ENCODE results near the gene TCF4. TPM values are rescaled to one million over a fixed set of nuclear protein-coding genes. Genes with fewer than 3 reads are reported as not detected.
A peak's percentile ranks its signal among the peaks of the same experiment; 100 is the strongest.

TCF4 gene
- polyA plus RNA-seq, 1 donor: 77.2 TPM

DNA sequence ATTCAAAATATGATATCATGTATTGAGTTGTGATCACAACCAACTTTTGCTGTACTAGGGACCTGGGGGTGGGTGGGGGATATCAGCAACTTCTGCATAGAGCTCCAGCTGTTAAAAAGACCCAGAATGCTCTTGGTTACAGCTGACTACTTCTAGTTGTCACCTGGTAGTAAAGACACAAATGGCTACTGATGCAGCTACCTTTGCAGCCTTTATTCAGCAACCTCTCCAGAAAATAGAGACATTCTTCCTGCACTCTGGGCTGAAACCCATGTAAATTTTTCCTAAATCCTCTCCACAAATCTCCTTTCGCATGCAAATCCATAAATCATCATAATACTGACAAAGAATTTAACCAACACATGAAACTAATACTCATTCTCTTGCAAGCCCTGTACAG, 238.3 kb downstream of the TCF4 start:
- DNase-seq: no peak

- no peak for DNase-seq
Measured at GRCh38 chr18:55346961-55347740, 240.8 kb downstream of the TCF4 start.

DNA sequence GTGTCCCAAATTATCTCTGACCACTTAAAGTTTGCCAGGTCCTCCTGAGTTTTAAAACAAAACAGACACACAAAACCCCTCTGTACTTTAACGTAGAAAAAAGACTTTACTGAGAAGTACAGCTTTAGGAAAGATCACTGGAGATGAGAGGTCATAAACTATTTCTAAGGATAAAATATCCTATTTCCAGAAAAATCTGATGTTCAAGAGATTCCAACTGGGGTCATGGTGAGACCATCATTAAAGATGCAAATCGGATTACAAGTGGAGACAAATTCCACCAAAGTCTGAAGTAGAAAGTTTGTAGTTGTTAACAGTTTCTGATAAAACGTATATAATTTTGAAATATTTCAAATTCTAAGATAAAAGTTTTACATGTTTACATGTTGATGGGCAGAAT, 241.6 kb downstream of the TCF4 start:
- no peak for DNase-seq

DNA sequence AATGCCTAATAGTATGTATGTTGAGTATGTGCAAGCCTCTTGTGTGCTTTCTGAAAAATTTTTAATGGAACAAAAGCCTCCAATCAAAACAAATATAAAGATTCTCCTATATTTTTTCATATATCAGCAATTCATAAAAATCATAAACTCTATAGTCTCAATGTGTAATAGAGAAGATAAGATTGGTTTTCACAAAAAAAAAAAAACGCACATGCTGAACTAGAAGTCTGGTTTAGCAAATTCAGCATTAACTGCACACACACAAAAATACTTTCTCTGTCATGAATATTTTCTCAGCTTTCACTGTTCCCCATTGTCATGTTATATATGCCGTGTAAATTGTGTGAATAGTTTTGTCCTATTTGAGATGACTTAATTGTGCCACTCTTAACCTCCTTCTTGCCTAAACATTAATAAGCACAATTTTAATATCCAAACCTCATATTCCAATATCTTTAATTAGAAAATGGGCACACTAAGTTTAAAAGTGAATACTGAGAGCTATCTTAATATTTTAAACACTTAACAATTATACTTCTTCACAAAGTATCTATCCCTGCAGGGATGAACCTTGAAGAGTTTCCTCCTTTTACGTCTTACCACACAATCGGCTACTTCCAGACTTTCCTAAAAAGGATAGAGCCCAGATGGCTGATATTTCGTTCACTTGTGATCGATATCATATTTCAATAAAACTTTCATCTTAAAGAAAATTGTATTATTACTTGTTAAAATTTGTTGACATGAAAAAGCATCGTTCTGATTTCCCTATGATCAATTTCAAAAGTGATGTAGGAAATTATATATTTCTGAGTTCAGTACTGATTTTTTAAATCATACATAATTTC, 242.7 kb downstream of the TCF4 start:
- DNase-seq: no peak

- DNase-seq: no peak
Measured at GRCh38 chr18:55343396-55344073, 244.5 kb downstream of the TCF4 start.

- DNase-seq: no peak
Measured at GRCh38 chr18:55340998-55341397, 247.0 kb downstream of the TCF4 start.

DNA sequence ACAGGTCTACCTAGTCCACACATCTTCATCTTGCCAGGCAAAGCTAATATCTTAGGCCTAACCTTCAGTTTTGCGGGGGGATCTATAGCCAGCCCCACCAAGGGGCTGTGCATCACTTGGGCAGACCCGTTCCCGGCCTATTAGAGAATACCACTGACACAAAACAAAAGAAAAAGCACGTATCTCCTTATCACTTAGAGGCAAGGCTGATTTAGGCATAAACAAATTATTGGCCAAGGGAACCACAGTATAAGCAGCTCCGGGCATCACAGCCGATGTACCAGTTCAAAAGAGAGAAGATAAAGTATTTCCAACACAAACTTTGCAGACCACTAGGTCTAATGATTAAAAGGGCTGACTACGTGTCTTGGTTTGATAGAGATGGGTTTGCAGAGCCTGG, 248.0 kb downstream of the TCF4 start:
- DNase-seq: no peak

GRCh38 chr18:55338978-55339650, 248.9 kb downstream of the TCF4 start:
- DNase-seq: no peak

- no peak for DNase-seq
Measured at GRCh38 chr18:55337908-55338521, 250.0 kb downstream of the TCF4 start.

GRCh38 chr18:55337138-55337537, 250.9 kb downstream of the TCF4 start:
- no peak for DNase-seq

DNA sequence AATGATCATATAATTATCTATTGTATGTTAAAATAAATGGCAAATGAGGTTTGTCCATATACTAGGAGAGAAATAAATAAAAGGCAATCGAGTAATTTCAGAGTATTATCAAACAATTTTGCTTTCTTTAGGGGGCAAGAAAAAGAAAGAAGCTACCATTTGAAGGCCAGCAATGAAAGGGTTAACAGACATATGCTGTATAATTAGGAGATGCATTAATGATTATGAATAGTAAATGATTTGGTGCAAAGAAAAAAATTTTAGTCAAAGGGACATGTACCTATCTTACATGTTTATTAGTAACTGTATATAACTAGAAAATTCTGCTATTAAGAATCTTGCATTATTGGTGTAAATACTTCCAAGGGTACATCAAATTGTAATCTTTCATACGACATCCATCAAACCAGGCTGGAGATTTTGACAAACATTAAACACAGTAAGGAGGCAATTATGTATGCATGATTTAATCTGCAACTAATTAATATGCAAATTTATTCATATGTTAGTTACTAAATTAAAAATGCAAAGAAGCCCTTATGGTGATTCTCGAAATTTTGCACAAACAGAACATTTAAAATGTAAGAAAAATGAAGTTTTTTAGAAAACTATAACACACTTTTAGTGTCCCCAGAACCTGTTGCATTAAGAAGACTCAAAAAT, 251.4 kb downstream of the TCF4 start:
- DNase-seq: no peak

GRCh38 chr18:55334875-55335274, 253.1 kb downstream of the TCF4 start:
- DNase-seq: no peak

DNA sequence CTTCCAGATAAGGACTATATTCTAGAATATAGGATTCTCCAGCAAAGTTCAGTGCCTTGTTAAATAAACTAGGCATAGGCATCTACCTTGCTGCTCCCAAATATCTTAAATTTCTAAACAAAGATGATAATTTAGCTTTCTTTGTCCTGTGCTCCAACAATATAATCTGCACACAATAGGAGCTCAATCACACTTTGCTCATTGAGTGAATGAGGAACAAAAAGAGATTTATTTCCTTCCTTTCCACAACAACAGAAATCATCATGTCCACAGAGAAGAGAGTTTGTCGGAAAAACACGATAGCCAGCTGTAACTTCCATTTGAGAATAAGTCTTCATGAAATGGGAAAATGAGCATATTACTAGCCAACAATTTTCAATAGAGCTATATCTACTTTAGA, 256.7 kb downstream of the TCF4 start:
- DNase-seq: no peak

- no peak for DNase-seq
Measured at GRCh38 chr18:55328301-55328700, 259.7 kb downstream of the TCF4 start.

- no peak for DNase-seq
Measured at GRCh38 chr18:55327454-55327853, 260.5 kb downstream of the TCF4 start.

GRCh38 chr18:55326134-55326533, 261.9 kb downstream of the TCF4 start:
- no peak for DNase-seq

GRCh38 chr18:55324166-55324565, 263.8 kb downstream of the TCF4 start:
- DNase-seq: no peak

GRCh38 chr18:55323051-55323994, 264.7 kb downstream of the TCF4 start:
- no peak for DNase-seq

GRCh38 chr18:55322178-55322735, 265.7 kb downstream of the TCF4 start:
- peak; percentile 91 for DNase-seq

Data from left kidney (tissue), 2 donors.